Raji (cell line): ENCODE measurements around the gene LRRC45.

Source experiments
- POLR2A ChIP-seq: IDR thresholded peaks from 2 replicates; pipeline ENCODE4 v1.6.1; 2011; ENCODE audit warnings: low read depth, low read length, control low read depth; ENCODE audit not compliant: insufficient read depth

LRRC45 gene

DNA sequence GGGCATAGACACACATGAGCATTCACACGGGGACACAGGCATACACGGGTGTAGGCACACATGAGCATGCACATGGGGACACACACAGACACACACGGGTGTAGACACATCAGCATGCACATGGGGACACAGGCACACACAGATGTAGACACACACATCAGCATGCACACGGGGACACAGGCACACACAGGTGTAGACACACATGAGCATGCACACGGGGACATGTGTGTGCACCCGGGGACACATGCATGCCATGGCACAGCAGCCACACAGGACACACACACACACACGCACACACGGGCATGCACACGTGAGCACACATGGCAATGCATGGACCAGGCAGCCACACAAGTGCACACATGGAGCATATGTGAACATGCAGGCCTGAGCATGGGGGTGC lies 19.5 kb downstream of the LRRC45 start:
- no peak for TF ChIP-seq POLR2A

DNA sequence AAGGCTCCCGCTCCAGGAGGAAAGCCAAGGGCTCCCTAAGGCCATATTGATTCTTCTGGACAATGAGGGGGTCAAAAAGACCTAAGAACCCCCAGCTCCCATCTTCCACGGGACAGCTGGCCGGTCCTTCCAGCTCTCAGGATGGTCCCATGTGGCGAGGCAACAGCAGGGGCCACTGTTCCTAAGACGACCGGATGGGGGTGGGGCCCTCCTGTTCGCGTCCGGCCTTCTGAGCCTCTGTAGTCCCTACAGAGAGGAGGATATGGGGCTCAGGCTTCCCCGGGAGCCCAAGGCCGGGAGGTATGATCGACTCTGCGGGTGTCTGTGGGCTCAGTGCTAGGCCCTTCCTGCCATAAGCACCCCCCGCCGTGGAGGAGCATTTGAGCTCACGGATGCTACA lies 20.4 kb downstream of the LRRC45 start:
- no peak for TF ChIP-seq POLR2A

DNA sequence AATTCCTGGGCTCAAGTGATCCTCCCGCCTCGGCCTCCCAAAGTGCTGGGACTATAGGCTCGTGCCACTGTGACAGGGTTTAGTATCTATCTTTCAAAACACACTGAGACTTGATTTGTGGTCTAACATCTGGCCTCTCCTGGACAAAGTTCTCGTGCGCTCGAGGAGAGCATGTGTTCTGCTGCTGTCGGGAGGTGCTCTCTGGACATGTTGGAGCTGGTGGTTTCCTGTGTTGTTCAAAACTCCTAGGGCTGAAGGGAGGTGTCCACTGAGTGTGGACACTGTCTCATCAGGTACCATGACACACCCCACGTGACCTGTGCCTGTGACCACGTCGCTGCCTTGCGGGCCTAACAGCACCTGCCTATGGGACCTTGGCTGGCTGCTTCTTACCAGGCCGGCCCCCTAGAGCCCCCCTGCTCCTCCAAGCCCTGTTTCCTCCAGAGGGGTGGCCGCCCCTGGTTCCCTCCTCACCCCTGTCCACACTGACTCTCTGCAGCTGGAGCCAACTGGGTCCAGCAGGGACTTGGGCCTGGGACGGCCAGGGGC lies 22.9 kb downstream of the LRRC45 start:
- no peak for TF ChIP-seq POLR2A

DNA sequence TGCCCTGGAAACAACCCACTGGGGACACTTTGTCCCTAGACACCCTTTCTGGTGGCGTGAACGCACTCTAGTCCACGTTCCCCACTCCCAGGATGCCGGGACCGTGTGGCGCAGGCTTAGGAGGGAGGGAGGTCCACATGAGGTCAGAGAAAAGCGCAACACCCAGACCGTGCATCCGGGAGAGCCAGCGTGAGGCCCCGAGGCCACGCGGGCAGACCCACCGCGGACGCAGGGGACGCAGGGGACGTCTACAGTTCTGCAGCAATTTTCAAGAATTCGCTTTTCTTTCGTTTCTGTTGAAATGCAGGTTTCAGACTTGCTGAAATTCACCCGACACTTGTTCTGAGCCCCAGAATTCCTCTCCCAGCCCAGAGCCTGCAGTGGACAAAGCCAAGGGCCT lies 23.8 kb downstream of the LRRC45 start:
- TF ChIP-seq POLR2A: no peak

DNA sequence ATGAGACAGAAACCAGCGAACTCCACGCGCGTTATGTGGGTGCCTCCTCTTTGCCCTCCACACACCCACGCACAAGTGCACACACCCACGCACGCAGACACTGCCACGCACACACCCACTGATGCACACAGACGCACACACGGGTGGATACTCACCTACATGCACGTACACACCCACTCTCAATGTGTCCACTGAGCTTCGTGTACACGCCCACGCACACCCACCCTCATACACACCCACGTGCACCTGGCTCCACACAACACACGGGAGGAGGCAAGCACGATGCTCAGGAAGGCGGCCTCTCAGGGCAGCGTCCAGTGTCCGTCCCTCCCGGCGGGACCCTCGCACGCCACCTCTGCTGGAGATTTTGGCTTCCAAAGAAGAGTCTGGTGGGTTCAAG lies 24.3 kb downstream of the LRRC45 start:
- TF ChIP-seq POLR2A: no peak

DNA sequence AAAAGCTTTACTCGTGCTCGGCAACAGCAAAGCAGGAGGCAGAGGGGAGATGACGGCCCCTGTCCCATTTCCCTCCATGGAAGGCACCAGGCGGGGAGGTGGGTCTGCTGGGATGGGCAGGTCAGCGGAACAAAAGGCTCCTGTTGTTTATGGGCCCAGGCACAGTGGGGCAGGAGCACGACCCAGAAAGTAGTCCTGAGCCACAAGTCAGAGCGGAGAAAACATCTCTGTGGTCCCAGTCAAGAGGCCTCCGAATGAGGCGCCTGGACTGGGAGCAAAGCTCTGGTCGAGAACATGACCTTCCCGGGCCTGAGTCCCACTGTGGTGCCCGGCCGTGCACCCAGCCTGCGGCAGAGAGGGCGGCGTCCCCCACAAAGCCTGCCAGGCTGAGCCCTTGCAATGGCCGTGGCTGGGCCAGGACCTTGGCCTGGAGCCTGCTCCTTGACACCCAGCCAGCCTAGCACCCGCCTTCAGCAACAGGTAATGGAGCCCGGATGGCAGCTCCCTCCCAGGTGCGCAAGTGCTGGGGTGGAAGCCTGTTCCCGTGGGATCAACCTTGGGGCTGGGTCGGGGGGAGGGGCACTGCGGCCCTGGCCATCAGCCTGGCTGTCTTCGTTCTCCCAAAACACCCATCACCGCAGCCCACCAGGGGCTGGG lies 24.9 kb downstream of the LRRC45 start:
- no peak for TF ChIP-seq POLR2A

DNA sequence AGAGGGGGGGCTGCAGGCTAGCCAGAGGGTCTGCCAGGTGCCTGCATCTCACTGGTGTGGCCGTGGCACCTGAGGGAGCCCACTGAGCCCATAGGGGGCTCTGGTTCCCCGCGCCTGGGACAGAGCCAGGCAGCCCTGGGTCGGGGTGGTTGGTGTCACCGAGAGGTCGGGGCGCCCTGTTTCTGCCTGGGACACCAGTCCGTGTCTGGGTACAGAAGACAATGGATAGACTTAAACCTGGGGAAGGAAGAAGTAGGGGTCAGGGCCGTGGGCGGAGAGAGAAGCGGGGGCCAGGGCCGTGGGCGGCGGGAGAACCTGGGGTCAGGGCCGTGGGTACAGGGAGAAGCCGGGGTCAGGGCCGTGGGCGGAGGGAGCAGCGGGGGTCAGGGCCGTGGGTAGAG lies 25.5 kb downstream of the LRRC45 start:
- no peak for TF ChIP-seq POLR2A

DNA sequence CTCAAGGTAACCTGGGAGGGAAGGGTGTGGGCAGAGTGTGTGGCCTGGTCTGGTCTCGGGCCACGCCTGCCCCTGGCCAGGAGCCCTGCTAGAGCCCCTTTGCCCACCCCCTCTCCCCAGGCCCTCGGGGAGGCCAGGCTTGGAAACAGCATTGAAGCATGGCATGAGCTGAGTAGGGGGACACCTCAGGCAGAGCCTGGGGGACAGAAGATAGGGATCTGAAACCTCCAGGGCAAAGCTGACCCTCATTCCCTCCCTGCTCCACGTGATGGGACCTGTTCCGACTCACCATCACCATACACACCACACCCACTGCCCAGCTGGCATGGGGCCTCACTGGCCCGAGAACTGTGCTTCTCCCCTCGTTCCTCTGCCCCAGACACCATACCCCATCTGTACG lies 26.0 kb downstream of the LRRC45 start:
- no peak for TF ChIP-seq POLR2A

DNA sequence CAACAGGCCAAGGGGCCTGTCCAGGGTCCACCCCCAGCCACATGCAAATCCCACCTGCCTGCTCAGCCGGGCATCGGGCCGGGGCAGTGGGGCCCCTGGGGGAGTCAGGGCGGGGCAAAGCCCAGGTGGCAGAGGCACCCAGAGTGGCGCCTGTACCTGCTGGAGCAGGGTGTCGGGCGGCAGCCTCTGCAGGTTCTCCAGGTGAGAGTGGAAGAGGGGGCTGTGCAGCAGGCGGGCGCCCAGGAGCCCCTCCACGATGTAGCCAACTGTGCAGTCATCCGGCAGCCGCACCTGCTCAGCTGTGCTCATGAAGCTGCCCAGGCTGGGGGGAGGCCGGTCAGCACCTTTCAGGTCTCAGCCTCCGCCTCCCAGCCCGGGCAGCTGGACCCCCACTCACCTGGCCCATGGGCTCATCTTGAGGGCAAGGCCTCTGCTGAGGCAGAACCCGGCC lies 26.4 kb downstream of the LRRC45 start:
- no peak for TF ChIP-seq POLR2A

DNA sequence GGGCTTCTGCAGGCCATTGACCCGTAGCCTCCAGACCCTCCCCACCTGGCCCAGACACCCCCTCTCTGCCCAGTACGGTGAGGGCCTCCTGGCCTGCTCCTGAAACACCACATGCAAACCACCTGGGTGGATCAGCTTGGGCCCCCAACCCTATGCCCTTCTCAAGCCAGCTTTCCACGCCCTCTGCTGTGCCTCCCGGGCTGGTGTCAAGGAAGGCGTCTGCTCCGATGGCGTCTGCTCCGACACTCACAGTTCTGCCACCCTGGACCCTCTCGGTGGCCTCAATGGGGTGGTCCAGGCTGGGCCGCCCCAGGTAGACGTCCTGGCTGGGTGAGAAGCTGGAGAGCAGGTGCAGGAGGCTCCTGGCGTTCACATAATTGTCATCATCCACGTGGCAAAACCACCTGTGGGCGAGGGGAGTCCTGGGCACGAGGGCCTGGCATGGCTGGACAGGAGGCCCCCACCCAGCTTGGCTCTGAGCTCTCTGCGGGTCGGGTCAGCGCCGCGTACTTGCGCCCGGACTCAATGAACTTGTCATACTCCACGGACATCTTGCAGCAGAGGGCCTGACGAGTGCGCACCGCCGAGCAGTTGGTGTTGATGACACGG lies 27.2 kb downstream of the LRRC45 start:
- no peak for TF ChIP-seq POLR2A

DNA sequence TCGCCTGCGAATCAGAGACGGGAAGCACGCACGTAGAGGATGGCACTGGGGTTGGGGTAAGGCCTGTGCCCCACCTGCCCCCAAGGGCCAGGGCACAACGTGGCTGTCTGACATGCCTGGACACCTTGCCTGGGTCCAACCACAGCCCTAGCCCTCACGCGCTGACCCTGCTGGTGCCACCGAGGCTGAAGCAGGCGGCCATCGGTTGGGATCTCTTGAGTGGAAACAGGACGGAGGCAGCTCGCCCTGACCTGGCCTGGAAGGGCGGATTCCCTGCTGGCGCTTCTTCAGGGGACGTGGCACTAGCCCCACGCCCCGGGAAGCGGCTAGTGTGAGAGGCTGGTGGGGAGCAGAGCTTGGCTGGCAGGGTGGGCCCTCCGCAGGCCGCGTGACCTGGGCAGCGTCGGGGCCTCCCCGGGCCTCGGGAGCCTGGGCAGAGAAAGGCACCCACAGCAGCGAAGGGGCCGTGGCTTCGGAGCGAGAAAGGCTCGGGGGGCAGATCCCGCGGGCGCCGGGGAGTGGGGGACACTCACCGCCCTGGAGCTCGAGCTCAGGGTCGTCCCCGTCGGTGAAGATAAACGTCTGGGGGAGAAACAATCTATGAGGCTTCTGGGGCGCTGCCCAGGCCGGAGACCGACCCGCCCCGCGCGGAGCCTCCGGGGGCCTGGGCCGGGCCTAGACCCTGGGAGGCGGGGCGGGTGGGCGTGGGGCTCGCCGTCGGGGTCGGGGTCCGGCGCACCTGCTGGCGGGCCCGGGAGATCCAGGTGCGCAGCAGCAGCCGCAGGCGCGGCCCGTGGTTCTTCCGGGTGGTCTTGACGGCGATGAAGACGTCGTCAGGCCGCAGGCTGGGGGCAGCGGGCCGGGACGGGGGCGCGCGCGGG lies 27.9 kb downstream of the LRRC45 start:
- no peak for TF ChIP-seq POLR2A

DNA sequence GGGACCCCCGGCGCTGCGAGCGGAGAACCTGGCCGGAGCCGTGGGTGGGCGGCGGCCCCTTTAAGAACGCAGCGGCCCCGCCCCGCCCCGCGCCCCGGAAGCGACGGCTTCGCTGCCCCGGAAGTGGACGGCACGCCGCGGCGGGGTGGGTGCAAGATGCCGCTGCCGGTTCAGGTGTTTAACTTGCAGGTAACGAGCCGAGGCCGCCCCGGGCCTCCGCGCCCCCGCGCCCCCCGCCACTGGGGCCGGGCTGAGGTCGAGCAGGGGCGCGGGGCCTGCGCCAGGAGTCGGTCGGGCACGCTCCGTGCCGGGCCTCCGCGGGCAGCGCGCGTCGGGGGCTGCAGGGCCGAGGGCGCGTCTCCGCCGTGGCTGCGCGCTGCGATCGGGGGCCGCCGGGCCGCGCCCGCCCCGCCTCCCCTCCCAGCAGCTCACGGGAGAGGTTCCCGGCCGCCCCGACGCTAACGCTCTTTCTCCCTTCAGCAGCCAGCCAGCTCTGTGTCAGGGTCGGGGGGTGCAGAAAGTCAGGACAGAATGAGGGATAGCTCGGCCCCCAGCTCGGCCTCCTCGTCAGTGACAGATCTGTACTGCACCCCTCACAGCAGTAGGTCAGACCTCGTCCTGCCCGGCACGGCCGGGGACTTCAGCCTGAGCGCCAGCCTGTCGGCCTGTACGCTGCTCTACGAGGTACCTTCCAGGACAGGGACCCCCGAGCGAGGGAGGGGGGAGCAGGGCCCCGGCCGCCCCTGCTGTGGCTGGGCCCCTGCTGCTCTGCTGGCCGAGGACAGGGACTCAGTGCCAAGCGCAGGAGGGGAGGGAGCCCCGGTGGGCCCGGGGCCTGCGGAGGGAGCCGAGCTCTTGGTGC lies 28.9 kb downstream of the LRRC45 start, which contains the start of the genes GPS1 and RFNG:
Gene GPS1 (plus strand): TSS at position 123 of the 862 bp plus-strand sequence. CDS start 34 bp downstream, at position 157.
Gene RFNG (minus strand): TSS at position 36 of the 862 bp plus-strand sequence. CDS start 45 bp downstream, outside the sequence.
- TF ChIP-seq POLR2A: peak; percentile 60

DNA sequence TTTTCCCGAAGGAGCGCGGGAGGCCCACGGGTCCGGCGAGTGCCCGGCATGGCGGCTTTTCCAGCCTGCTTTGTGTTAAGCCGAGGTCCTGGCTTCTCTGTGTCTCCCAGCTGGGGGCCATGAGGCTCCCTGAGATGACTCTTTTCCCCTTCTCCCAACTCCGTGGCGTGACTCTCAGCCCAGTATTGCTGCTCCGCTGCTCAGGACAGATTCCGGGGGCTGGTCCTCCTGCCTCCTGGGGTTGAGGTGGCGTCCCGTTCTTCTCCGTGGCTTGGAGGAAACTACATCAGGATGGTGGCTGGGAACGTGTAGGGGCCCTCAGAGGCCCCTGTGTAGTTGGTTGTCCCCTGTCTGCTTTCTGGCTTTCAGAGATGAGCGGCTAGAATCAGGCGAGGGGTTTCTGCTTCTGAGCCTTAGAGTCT lies 29.5 kb downstream of the LRRC45 start:
- TF ChIP-seq POLR2A: no peak

DNA sequence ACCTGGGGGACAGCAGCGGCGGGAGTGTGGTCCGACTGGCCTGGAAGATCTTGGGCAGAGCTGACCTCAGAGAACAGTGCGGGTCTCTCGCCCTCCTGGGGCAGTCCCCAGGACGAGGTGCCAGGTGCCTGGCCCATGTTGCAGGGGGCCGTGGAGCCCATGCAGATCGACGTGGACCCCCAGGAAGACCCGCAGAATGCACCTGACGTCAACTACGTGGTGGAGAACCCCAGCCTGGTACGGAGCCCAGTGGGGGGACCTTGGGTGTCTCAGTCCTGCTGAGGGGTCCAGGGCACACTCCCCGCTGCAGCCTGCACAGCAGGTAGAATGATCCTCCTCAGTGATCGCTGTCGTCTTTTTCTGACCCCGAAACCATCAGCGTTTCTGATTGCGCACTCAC lies 30.0 kb downstream of the LRRC45 start:
- no peak for TF ChIP-seq POLR2A
